ENCODE data around the gene ANKRD24. TPM values are rescaled to one million over a fixed set of nuclear protein-coding genes. Genes with fewer than 3 reads are reported as not detected.

Gene ANKRD24
- total RNA-seq, 2 experiments from 2014 or later: 1.7 to 4.8 TPM

DNA sequence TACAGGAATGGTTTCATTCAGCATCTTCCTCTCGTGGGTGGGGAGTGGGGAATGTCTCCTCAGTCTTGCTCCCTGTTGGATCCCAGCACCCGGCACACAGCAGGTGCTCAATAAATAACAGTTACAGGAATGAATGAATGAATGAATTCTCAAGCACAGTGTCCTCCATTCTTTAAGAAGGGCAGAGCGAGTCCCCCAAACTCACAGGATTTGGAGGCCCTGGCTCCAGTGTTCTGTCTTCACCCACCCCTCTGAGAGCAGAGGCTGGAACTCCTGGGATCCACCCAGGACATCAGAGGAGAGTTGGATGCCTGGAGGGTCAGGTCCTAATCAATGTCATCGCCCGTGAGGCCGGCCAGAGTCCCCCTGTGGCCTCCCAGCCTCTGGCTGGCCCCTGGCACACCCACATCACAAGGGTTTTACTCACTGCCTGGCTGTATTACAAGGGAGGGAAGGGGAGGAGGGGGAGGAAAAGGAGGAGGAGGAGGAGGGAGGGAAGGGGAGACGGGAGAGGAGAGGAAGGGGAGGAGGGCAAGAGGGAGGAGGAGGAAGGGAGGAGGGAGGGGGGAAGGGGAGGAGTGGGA lies 37.7 kb upstream of the ANKRD24 start:
- H3K79me2 ChIP-seq (ENCODE audit: insufficient read depth, low read depth, low read length): no peaks in the 10 kb centered on the region
- peaks cover 8% of the 10 kb centered on the region for H3K4me1 ChIP-seq (ENCODE audit: insufficient read depth, low read length, poor library complexity, severe bottlenecking)
- no peaks in the 10 kb centered on the region for H4K20me1 ChIP-seq (ENCODE audit: insufficient read depth, low read length)
- H3K9me2 ChIP-seq (ENCODE audit: insufficient read depth, low read length): no peaks in the 10 kb centered on the region
- no peaks in the 10 kb centered on the region for H3K9me3 ChIP-seq (ENCODE audit: low read length)
- no TSS peak for BruUV-seq (replicated peaks)
- intact Hi-C loops (cut with micrococcal nuclease; ENCODE audit: unreplicated experiment): no loop called here
- H3K27ac ChIP-seq (ENCODE audit: low read depth, low read length, poor library complexity, severe bottlenecking): no peak overlapping the region
- CTCF ChIA-PET (ENCODE audit: unreplicated experiment): no interaction called here
- no peak overlapping the region for H2AFZ ChIP-seq (ENCODE audit: low read length)
- H3K4me3 ChIP-seq (ENCODE audit: low read depth, low read length, poor library complexity, severe bottlenecking): no peak overlapping the region
- POLR2A ChIA-PET: no interaction called here
- no peaks in the 10 kb centered on the region for H3K36me3 ChIP-seq (ENCODE audit: insufficient read depth, low read length)
- no peak overlapping the region for H3K4me2 ChIP-seq (ENCODE audit: low read length)
- DNase-seq (ENCODE audit: low spot score): no peak
- TF ChIP-seq, protein P1, sequence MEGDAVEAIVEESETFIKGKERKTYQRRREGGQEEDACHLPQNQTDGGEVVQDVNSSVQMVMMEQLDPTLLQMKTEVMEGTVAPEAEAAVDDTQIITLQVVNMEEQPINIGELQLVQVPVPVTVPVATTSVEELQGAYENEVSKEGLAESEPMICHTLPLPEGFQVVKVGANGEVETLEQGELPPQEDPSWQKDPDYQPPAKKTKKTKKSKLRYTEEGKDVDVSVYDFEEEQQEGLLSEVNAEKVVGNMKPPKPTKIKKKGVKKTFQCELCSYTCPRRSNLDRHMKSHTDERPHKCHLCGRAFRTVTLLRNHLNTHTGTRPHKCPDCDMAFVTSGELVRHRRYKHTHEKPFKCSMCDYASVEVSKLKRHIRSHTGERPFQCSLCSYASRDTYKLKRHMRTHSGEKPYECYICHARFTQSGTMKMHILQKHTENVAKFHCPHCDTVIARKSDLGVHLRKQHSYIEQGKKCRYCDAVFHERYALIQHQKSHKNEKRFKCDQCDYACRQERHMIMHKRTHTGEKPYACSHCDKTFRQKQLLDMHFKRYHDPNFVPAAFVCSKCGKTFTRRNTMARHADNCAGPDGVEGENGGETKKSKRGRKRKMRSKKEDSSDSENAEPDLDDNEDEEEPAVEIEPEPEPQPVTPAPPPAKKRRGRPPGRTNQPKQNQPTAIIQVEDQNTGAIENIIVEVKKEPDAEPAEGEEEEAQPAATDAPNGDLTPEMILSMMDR (conservative IDR thresholded peaks at IDR 0.05; ENCODE audit: low read length): no peak
- no peak for TF ChIP-seq EZH2phosphoT487 (IDR thresholded peaks at IDR 0.05; ENCODE audit: borderline replicate concordance, low read depth, low read length)

DNA sequence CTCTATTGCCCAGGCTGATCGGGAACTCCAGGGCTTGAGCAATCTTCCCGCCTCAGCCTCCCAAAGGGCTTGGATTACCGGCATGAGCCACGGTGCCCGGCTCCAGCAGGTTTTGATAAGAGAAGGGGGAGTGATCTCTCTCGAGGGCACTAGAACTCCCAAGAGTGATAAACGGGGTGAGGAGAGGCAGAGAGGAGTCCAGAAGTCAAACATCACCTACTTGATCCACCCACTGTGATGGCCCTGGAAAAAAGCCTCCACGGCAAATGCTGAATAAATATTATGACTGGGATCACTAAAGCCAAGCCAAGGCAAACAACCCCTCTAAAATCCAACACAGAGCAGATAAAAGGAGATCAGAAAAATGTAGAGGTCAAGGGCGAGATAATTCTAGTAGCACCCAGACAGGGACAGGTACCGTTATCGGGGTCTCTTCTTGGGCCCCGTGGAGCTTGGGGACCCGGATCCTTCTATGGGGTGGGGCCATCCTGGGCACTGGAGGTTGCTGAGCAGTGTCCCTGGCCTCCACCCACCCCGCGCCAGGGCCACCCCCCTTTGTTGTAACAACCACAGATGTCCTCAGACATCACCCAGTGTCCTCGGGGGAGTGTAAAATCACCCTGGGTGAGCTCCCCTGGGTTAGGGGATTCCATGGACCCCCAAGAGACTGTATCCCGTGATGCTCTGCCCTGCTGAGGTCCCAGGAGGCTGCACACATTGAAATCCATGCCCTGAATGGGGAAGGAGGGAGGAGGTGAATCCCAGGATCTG lies 32.8 kb upstream of the ANKRD24 start:
- ChIA-PET POLR2A (interaction anchor here (0.6 kb wide), 1 partner anchor 439 kb away, joined by 3 read pairs; no protein-coding TSS in a partner anchor), CTCF (ENCODE audit: unreplicated experiment) (no interaction called here)
- no peaks in the 10 kb centered on the region for H4K20me1 ChIP-seq (ENCODE audit: insufficient read depth, low read length)
- no peak overlapping the region for H3K27ac ChIP-seq (ENCODE audit: low read depth, low read length, poor library complexity, severe bottlenecking)
- H3K9me2 ChIP-seq (ENCODE audit: insufficient read depth, low read length): no peaks in the 10 kb centered on the region
- H3K4me1 ChIP-seq (ENCODE audit: insufficient read depth, low read length, poor library complexity, severe bottlenecking): no peaks in the 10 kb centered on the region
- no peaks in the 10 kb centered on the region for H3K79me2 ChIP-seq (ENCODE audit: insufficient read depth, low read depth, low read length)
- H3K9me3 ChIP-seq (ENCODE audit: low read length): no peaks in the 10 kb centered on the region
- no TSS peak for BruUV-seq (replicated peaks)
- H3K4me2 ChIP-seq (ENCODE audit: low read length): no peak overlapping the region
- DNase-seq (ENCODE audit: low spot score): no peak
- H3K36me3 ChIP-seq (ENCODE audit: insufficient read depth, low read length): no peaks in the 10 kb centered on the region
- no peak overlapping the region for H3K4me3 ChIP-seq (ENCODE audit: low read depth, low read length, poor library complexity, severe bottlenecking)
- TF ChIP-seq EZH2phosphoT487 (IDR thresholded peaks at IDR 0.05; ENCODE audit: borderline replicate concordance, low read depth, low read length): no peak
- TF ChIP-seq, protein P1 (conservative IDR thresholded peaks at IDR 0.05; ENCODE audit: low read length): no peak
- intact Hi-C loops (cut with micrococcal nuclease; ENCODE audit: unreplicated experiment): no loop called here
- H2AFZ ChIP-seq (ENCODE audit: low read length): no peak overlapping the region

DNA sequence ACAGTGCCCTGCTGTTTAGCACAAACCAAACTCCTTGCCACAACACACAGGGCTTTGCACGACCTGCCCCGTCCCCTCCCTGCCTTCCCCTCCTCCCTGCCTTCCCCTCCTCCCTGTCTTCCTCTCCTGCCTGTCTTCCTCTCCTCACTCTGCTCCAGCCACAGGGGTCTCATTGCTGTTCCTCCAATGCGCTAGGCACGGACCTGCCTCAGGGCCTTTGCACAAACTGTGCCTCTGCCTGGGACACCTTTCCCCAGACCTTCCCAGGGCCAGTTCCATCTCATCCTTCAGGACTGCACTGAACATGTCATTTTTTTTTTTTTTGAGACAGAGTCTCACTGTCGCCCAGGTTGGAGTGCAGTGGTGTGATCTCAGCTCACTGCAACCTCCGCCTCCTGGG lies 30.9 kb upstream of the ANKRD24 start:
- Histone ChIP-seq H3K27ac (ENCODE audit: low read depth, low read length, poor library complexity, severe bottlenecking) (no peak overlapping the region), H2AFZ (ENCODE audit: low read length) (no peak overlapping the region), H3K36me3 (ENCODE audit: insufficient read depth, low read length) (no peaks in the 10 kb centered on the region), H4K20me1 (ENCODE audit: insufficient read depth, low read length) (no peaks in the 10 kb centered on the region), H3K4me1 (ENCODE audit: insufficient read depth, low read length, poor library complexity, severe bottlenecking) (no peaks in the 10 kb centered on the region), H3K4me3 (ENCODE audit: low read depth, low read length, poor library complexity, severe bottlenecking) (no peak overlapping the region), H3K9me2 (ENCODE audit: insufficient read depth, low read length) (no peaks in the 10 kb centered on the region), H3K79me2 (ENCODE audit: insufficient read depth, low read depth, low read length) (no peaks in the 10 kb centered on the region), H3K9me3 (ENCODE audit: low read length) (no peaks in the 10 kb centered on the region), H3K4me2 (ENCODE audit: low read length) (no peak overlapping the region)
- POLR2A ChIA-PET: no interaction called here
- BruUV-seq (replicated peaks): no TSS peak
- no peak for DNase-seq (ENCODE audit: low spot score)
- CTCF ChIA-PET (ENCODE audit: unreplicated experiment): no interaction called here
- TF ChIP-seq, protein P1 (conservative IDR thresholded peaks at IDR 0.05; ENCODE audit: low read length): no peak
- intact Hi-C loops (cut with micrococcal nuclease; ENCODE audit: unreplicated experiment): no loop called here

All from OCI-LY7 (cell line).